Measurements from ENCODE around the gene HIVEP3.

The HIVEP3 gene

DNA sequence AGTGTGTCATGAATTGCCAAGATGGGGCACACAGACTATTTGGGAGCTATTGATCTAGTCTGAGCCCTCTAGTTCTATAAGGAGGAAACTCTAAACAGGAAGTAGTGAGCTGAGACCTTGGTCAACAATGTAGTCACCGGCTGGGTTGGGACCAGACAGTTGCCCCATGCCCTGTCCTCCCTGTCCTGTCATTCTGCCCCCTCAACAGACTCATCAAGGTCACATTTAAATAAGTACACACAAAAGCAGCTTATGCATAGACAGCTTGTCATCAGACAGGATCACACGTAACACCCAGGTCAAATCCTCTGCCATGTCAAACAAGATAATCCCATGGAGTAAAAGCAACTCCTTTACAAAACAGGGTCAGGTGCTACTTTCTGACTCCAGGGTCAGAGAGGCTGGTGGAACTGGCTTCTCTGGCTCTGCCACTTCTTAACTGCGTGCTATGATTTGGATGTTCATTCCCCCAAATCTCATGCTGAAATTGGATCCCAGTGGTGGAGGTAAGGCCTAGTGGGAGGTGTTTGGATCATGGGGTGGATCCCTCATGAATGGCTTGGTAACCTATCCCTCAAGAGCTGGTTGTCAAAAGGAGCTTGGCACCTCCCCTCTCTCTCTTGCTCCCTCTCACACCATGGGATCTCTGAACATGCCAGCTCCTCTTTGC, 128.9 kb downstream of the HIVEP3 start:
- TF ChIP-seq USF1 (IDR thresholded peaks at IDR 0.05) (no peak), EP300 (IDR thresholded peaks at IDR 0.05; ENCODE audit: borderline replicate concordance) (no peak), RAD21 (IDR thresholded peaks at IDR 0.05; ENCODE audit: low read depth) (no peak), FOXM1 (IDR thresholded peaks at IDR 0.05; ENCODE audit: borderline replicate concordance, low read depth) (no peak), TEAD4 (IDR thresholded peaks at IDR 0.05) (no peak)

GRCh38 chr1:41788427-41788826, 130.3 kb downstream of the HIVEP3 start:
- TF ChIP-seq EP300 (IDR thresholded peaks at IDR 0.05; ENCODE audit: borderline replicate concordance), result no peak
- TF ChIP-seq MAX (IDR thresholded peaks at IDR 0.05), result no peak
- TF ChIP-seq FOXM1 (IDR thresholded peaks at IDR 0.05; ENCODE audit: borderline replicate concordance, low read depth), result no peak
- TF ChIP-seq ZBTB7A (IDR thresholded peaks at IDR 0.05; ENCODE audit: low read depth), result no peak
- no peak for TF ChIP-seq TAF1 (IDR thresholded peaks at IDR 0.05; ENCODE audit: low read depth)
- no peak for TF ChIP-seq YY1 (IDR thresholded peaks at IDR 0.05; ENCODE audit: low read depth)
- TF ChIP-seq CEBPB (IDR thresholded peaks at IDR 0.05), result no peak
- TF ChIP-seq RAD21 (IDR thresholded peaks at IDR 0.05; ENCODE audit: low read depth), result no peak
- no peak for TF ChIP-seq EGR1 (IDR thresholded peaks at IDR 0.05)

DNA sequence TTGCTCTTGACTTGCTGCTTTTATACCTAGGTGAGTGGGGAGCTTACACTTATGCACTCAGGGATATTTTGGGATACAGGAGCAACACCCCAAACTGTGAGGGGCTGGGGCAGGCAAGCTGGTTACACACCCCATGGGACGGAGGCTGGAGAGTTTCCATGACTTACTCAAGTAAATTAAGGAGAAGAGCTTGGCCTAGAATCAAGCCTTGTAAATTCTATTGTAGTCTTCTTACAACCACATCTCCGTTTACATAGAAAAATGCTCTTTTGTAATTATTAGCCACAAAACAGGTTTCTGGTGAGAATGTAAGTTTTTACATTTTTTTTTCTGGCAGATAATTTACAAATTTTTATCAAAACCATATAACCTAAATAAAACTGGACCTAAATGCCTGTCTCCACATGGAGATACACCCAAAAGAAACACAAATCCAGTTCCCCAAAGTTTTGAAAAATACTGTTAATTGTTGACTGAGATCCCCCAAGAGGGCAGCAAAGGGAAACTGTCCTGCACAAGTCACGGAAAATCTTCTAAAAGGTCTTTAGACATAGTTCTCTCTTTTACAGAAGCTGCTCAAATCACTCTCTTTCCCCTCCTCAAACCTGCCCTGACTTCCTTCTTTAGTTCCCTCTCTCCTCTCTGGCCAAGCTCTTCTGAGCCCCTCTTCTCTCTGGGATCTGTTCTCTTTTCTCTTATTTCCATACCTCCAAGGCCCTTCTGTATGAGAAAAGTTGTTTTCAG, 134.0 kb downstream of the HIVEP3 start:
- no peak for TF ChIP-seq CREB1 (IDR thresholded peaks at IDR 0.05; ENCODE audit: low read depth)
- no peak for TF ChIP-seq TCF12 (IDR thresholded peaks at IDR 0.05; ENCODE audit: low read depth)
- TF ChIP-seq CEBPB (IDR thresholded peaks at IDR 0.05), result no peak
- TF ChIP-seq YY1 (IDR thresholded peaks at IDR 0.05; ENCODE audit: low read depth), result no peak
- no peak for TF ChIP-seq NFIC (IDR thresholded peaks at IDR 0.05)
- TF ChIP-seq RAD21 (IDR thresholded peaks at IDR 0.05; ENCODE audit: low read depth), result no peak
- TF ChIP-seq EGR1 (IDR thresholded peaks at IDR 0.05), result no peak

DNA sequence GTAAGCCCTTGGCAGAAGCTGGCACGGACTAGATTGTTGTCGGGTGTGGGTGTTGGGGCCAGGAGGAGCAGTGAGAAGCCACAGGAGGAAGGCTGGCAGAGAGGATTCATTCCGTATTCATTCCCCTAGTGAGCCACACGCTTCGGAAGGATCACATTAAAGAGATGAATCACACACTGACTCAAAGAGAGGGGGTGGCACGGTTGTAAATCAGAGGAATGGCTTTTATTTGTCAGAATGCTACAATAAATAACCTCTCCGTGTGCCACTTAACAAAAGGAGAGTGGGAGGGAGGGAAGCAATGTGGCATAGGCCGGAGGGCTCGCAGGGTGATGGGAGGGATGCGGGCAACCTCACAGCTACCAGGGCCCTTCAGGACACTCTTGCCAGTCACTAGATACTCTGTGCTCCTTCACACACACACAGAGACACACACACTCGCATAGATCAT, 135.5 kb downstream of the HIVEP3 start:
- TF ChIP-seq TAF1 (IDR thresholded peaks at IDR 0.05; ENCODE audit: low read depth) (no peak), EP300 (IDR thresholded peaks at IDR 0.05; ENCODE audit: borderline replicate concordance) (no peak; the same call in 1 of the 2 replicates), TEAD4 (IDR thresholded peaks at IDR 0.05) (0 out of 2 replicates have a peak, but pooled peaks have one; percentile 15), YY1 (IDR thresholded peaks at IDR 0.05; ENCODE audit: low read depth) (no peak), ZBTB7A (IDR thresholded peaks at IDR 0.05; ENCODE audit: low read depth) (no peak), CEBPB (IDR thresholded peaks at IDR 0.05) (no peak), NFIC (IDR thresholded peaks at IDR 0.05) (no peak; the same call in 1 of the 2 replicates), FOXM1 (IDR thresholded peaks at IDR 0.05; ENCODE audit: borderline replicate concordance, low read depth) (no peak), REST (IDR thresholded peaks at IDR 0.05; ENCODE audit: low read depth) (no peak), USF1 (IDR thresholded peaks at IDR 0.05) (no peak), EGR1 (IDR thresholded peaks at IDR 0.05) (peak; percentile 65), TCF12 (IDR thresholded peaks at IDR 0.05; ENCODE audit: low read depth) (peak; percentile 50; the same call in 1 of the 2 replicates), MAX (IDR thresholded peaks at IDR 0.05) (no peak), RAD21 (IDR thresholded peaks at IDR 0.05; ENCODE audit: low read depth) (no peak), CREB1 (IDR thresholded peaks at IDR 0.05; ENCODE audit: low read depth) (no peak)

GRCh38 chr1:41780916-41781315, 137.8 kb downstream of the HIVEP3 start:
- TF ChIP-seq YY1 (IDR thresholded peaks at IDR 0.05; ENCODE audit: low read depth) (no peak), CREB1 (IDR thresholded peaks at IDR 0.05; ENCODE audit: low read depth) (no peak), RAD21 (IDR thresholded peaks at IDR 0.05; ENCODE audit: low read depth) (no peak), FOXM1 (IDR thresholded peaks at IDR 0.05; ENCODE audit: borderline replicate concordance, low read depth) (no peak), CEBPB (IDR thresholded peaks at IDR 0.05) (no peak), TAF1 (IDR thresholded peaks at IDR 0.05; ENCODE audit: low read depth) (no peak), REST (IDR thresholded peaks at IDR 0.05; ENCODE audit: low read depth) (no peak), ZBTB7A (IDR thresholded peaks at IDR 0.05; ENCODE audit: low read depth) (no peak), NFIC (IDR thresholded peaks at IDR 0.05) (no peak), TCF12 (IDR thresholded peaks at IDR 0.05; ENCODE audit: low read depth) (no peak), USF1 (IDR thresholded peaks at IDR 0.05) (no peak), TEAD4 (IDR thresholded peaks at IDR 0.05) (no peak), EGR1 (IDR thresholded peaks at IDR 0.05) (no peak), MAX (IDR thresholded peaks at IDR 0.05) (no peak), EP300 (IDR thresholded peaks at IDR 0.05; ENCODE audit: borderline replicate concordance) (no peak)
